Stimulated activated CD4-positive, alpha-beta T cell treated with anti-CD3 and anti-CD28 coated beads, Interleukin-2, amount 100 ng/mL, for 4 hours (primary cell): ENCODE data around the gene PI4K2A.
"Not testable (repeated sequence)": the region's sequence is repeated elsewhere in the genome, so short reads cannot be mapped to it uniquely, and the experiment has no call there.

Experiments
- DNase-seq: peaks from one replicate; pipeline ENCODE4 v3.0.0-alpha.2; 2020; ENCODE audit warnings: low read depth

PI4K2A gene

DNA sequence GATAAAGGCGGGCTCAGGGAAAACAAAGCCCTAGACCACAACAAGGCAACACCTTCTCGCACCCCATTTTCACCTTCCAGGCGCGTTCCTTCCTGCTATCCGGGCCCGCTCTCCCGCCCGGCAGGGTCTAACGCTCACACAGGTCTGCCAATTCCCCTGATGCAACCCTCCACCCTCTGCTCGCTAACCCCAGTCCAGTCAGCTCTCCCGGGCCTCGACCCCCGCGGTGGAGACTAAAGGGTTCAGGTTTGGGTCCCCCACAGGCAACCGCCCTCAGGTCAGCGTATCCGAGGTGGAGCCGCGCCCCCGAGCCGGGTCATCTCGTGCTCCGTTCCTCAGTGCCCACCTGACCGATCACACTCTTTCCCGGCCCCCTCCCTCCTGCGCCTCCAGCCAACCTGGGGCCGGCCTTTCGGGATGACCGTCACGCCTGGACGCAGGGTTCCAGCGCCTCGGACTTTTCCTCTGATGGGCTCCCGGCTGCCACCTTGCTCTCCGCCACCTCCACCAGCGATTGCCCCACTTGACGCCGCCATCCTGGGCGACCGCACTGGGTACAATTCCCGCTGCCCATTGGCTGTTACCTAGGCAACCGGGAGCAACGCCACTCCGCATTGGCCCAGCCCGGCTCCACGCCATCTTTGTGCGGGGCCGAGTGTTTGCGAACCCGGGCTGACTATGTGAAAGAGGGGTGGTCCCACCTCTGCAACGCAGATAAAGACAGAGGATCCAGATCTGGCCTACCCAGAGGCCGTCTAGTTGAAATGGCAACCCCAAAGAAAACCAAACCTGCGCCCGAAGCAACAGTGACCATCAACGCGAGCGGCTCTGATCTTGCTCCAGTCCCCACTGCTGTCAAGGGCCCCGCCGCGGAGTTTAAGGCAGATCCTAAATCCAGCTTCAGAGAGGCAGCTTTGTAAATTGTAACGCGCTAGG, 7.3 kb upstream of the PI4K2A start, which contains the start of gene MORN4:
Gene MORN4 (minus strand): TSS at position 552 of the 936 bp plus-strand sequence. CDS start 13,847 bp downstream, outside the sequence.
- DNase-seq: peak; percentile 79

- DNase-seq: no peak
Measured at GRCh38 chr10:97633921-97634320, 6.5 kb upstream of the PI4K2A start.

DNA sequence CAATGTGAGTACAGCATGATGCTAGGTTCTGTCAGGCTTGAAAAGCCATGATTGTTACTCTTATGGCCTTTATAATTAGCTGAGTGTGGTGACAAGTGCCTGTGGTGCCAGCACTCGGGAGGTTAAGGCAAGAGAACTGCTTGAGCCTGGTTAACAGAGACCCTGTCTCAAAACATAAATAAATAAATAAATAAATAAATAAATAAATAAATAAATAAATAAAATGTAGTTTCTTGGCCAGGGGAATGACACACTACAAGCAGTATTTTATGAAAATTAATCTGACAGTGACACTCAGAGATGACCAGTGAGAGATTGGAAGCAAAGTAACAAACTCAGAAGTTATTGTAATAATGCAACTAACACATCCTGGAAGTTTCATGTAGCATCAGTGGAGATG, 4.9 kb upstream of the PI4K2A start:
- DNase-seq: no peak

DNA sequence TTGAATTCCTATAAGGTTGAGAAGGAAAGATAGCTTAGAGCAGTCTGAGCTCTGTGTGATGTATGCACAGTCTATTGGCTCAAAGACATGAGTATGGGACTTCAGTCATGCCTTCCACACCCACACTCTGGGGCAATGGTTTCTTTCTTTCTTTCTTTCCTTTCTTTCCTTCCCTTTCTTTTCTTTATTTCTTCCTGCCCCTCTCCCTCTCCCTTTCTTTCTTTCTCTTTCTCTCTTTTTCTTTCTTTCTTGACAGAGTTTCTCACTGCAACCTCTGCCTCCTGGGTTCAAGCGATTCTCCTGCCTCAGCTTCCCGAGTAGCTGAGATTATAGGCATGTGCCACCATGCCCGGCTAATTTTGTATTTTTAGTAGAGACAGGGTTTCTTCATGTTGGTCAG, 1.4 kb upstream of the PI4K2A start:
- not testable (repeated sequence) for DNase-seq

DNA sequence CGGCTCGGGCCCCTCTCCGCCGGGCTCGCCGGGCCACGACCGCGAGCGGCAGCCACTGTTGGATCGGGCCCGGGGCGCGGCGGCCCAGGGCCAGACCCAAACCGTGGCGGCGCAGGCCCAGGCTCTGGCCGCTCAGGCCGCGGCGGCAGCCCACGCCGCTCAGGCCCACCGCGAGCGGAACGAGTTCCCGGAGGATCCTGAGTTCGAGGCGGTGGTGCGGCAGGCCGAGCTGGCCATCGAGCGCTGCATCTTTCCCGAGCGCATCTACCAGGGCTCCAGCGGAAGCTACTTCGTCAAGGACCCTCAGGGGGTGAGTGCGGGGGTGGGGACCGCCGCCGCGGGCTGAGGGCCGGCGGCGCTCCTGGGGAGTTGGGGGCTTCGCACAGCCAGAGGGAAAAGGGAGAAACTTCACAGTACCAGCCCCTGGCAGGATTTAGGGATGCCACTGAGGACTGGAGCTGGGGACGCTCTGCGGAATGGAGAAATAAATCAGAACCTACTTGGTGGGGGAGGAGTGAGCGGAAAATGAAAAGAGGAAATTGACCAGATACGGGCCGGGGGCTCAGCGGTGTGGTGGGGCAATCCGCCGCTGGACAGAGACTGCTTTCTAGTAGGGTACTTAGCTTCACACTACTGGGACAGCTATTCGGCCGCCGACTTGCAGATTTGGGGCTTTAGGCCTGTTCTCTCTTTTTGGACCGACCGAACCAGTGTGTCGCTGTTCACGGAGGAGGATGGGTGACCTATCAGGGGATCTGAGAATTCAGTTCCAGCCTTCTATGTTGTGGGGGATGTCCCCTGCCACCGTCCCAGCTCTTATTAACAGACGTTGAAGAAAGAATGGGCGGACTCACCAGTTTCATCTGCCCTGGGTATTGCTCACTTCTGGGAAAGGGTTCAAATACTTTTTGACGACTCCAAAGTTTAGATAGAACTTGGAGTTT, 669 bp downstream of the PI4K2A start:
- DNase-seq: no peak

- not testable (repeated sequence) for DNase-seq
Measured at GRCh38 chr10:97642471-97643159, 2.1 kb downstream of the PI4K2A start.

DNA sequence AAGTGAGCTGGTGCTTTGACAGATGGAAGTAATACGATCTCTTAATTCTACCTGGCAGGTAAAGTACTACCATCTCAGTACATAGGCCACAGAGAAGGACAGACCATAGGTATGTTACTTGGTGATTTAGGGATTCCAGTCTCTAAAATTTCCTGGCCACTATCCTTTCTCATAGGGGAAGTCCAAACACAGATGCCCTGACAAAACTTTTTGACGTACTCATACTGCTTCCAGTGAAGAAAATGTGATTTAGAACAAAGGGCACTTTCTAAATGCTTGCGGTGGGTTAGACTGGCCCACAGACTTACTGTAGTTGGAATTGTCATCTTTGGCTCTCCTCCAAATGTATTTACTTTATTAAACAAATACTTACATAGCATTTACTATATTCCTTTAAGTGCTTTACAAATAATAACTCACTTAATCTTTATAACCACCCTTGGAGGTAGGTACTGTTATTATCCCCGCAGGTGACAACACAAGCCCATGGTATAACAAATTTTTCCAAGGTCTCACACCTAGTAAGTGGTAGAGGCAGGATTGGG, 3.0 kb downstream of the PI4K2A start:
- DNase-seq: no peak

GRCh38 chr10:97644936-97645335, 4.5 kb downstream of the PI4K2A start:
- no peak for DNase-seq

GRCh38 chr10:97647556-97647955, 7.1 kb downstream of the PI4K2A start:
- no peak for DNase-seq

DNA sequence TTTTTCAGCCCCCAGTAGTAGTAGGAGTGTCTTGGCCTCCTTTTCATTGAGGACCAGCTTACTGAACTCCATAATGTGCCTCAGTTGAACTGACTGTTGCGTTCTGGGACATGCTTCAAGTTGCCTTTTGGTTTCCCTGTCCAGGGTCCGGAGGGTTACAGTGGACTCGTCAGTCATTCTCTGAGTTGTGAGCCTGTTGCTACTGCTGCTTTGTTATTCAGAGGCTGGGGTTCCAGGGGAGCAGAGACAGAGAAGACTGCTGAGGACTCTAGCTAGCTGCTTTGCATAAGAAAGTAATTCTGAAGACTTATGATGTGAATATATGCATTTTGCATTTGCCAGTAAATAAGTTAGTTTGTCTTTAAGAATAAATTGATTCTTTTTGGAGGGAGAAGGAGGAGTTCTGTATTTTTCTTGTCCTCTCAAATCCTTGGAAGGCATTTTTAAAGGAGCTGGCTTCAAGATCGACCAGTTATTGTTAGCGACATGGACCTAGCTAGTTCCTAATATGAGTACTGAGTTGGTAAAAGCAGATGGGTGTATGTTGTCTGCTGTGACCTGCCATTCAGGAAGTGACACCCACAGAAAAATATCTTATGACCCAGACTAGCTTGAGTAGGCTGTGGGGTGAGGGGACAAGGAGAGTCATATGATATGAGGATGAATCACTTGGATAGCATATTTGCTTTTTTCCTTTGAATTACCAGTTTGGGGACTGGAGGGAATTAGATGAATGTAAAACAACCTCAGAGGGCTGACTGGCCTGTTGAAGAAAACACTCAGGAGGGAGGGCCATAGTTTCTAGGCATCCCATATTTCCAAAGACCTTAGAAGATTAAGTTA, 8.3 kb downstream of the PI4K2A start:
- DNase-seq: peak; percentile 29

- DNase-seq: not testable (repeated sequence)
Measured at GRCh38 chr10:97649405-97649750, 8.9 kb downstream of the PI4K2A start.

- no peak for DNase-seq
Measured at GRCh38 chr10:97650726-97651125, 10.3 kb downstream of the PI4K2A start.

DNA sequence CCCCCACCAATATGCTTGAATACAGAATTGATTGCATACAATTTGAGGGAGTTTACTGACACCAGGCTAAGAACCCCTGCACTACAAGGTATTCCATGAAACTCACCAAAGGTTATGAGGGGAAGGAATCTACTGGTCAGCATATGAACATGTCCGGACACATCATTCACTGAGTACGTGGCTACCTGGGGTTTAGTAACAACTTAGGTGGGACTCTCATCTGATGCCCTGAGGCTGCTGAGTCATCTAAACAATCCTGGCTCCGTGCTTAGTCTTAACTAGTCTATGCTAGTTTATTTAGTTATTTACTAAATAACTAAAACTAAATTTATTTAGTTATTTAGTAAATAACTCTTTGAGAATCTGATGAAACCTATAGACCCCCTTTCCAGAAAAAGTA, 11.3 kb downstream of the PI4K2A start:
- DNase-seq: no peak

DNA sequence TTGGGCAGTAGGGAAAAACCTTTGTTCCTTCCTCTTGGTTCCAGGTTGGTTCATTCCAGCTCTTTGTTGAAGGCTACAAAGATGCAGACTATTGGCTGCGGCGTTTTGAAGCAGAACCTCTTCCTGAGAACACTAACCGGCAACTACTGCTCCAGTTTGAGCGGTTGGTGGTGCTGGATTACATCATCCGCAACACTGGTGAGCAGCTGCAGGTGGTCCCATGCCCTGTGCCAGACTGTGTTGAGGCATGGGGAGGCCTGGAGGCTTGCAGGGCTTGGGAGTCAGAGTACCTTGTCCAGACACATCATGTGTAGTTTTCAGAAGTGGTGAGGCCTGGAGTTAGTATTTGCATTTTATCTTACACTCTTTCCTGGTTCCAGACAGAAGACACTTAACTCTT, 16.3 kb downstream of the PI4K2A start:
- no peak for DNase-seq

- DNase-seq: no peak
Measured at GRCh38 chr10:97659589-97659988, 19.1 kb downstream of the PI4K2A start.

DNA sequence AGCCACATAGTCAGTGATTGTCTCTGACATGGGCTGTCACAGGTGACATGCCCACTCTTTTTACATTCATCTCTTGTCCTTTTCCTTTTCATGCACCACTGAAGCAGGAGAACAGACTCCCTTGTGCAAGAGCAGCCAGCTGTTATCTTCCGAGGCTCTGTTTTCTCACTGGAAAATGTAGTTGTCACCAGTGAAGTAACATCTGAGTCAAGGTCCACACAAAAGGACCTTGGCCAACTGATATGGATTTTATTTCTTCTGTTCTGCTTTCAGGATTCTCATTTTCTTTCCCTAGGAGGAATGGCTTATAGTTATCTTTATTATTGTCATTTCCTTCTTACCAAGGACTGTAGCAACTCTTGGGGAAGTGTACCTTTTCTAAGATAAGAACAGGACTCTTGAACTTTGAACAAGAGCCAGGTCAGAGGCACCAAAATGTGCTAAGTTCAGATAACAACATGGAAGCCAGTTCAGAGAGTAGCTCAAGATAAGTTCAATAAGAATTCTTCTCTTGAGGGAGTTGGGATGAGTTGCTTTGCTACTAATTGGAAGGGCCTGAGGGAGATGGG, 23.9 kb downstream of the PI4K2A start:
- no peak for DNase-seq

- DNase-seq: no peak
Measured at GRCh38 chr10:97666992-97667391, 26.5 kb downstream of the PI4K2A start.

DNA sequence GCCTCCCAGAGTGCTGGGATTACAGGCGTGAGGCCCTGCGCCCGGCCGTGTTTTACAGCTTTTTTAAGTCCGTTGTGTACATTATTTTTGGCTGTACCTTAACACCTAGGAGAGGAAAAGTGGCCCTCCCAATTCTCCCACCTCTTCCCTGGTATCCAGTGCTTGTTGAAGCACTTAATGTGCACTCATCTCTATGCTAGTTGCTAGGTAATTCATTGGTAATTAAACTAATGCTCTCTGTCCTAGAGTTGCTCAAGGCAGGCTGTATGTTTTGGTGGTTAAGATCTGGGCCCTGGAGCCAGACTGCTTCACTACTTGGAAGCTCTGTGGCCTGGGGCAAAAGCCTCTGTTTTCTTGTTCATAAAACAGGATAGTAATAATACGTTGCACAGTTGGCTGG, 27.0 kb downstream of the PI4K2A start:
- no peak for DNase-seq

DNA sequence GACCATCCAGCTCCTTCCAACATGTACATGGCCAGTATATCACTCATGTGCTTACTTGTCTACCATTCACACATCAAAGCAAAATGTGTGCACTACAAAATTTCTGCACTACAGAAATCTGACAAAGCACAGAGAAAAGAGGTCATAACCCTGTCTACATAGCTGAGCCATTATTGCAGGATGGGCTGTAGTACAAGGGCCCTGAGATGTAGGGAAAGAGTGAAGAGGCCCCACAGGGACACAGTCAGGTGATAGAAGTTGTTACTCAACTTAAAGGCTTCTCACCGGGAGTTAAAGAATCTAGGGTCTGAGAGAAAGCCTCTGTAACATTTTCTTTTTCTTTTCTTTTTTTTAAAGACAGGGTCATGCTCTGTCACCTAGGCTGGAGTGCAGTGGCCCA, 29.1 kb downstream of the PI4K2A start:
- DNase-seq: no peak

GRCh38 chr10:97673736-97674525, 33.5 kb downstream of the PI4K2A start:
- DNase-seq: no peak
